Heart right ventricle (tissue), 16 donors: ENCODE data around the gene POLRMT. TPM values are rescaled to one million over a fixed set of nuclear protein-coding genes. Genes with fewer than 3 reads are reported as not detected.

Experiments used
- ATAC-seq, 8 donors: fragments of 200-7000 bp; cut with Tn5 transposase; one replicate each; pipeline ENCODE4 v1.9.1; 2020; ENCODE audit warnings: mild to moderate bottlenecking in 8 of 8, moderate library complexity in 8 of 8, moderate number of reproducible peaks in 1 of 8
- DNase-seq, 2 donors: peaks; one replicate each; pipeline ENCODE4 v3.0.0-alpha.2; 2020
- H3K27ac ChIP-seq, 10 donors: fragments of 200-600 bp; sonication (generic) in 2 of 10; one replicate each; pipeline versions ENCODE4 v1.5.0 to v1.8.0; 2020 to 2022; ENCODE audit warnings: mild to moderate bottlenecking in 3 of 10
- H3K27me3 ChIP-seq, 7 donors: fragments of 200-600 bp; one replicate each; pipeline ENCODE4 v1.8.0; 2021 to 2022; ENCODE audit warnings: mild to moderate bottlenecking in 2 of 7
- H3K36me3 ChIP-seq, 9 donors: fragments of 200-600 bp; sonication (generic) in 1 of 9; one replicate each; pipeline versions ENCODE4 v1.5.0 to v1.8.0; 2020 to 2022; ENCODE audit warnings: mild to moderate bottlenecking in 2 of 9
- H3K4me1 ChIP-seq, 9 donors: fragments of 200-600 bp; sonication (generic) in 1 of 9; one replicate each; pipeline versions ENCODE4 v1.5.0 to v1.8.0; 2020 to 2022; ENCODE audit warnings: mild to moderate bottlenecking in 4 of 9
- H3K4me3 ChIP-seq, 10 donors: fragments of 200-600 bp; sonication (generic) in 2 of 10; one replicate each; pipeline versions ENCODE4 v1.5.0 to v1.8.0; 2020 to 2022; ENCODE audit warnings: mild to moderate bottlenecking in 7 of 10, moderate library complexity in 2 of 10
- H3K9me3 ChIP-seq, 11 donors: fragments of 200-600 bp in 10 of 11; sonication (generic) in 2 of 11; one replicate each; pipeline versions ENCODE4 v1.5.0 to v1.8.0; 2013 to 2022; ENCODE audit warnings: mild to moderate bottlenecking in 2 of 11, control low read depth in 1 of 11, moderate library complexity in 1 of 11
- CTCF ChIP-seq, 9 donors: fragments of 200-600 bp; sonication (generic) in 2 of 9; IDR thresholded peaks; one replicate each; pipeline versions ENCODE4 v1.5.0 to v1.8.0; 2021 to 2022; ENCODE audit warnings: antibody characterized with exemption in 9 of 9, mild to moderate bottlenecking in 5 of 9, moderate library complexity in 1 of 9
- WGBS, 2 donors: extraction: QIAGEN DNeasy Blood & Tissue Kit; methylation state at CpG; one replicate each; pipeline ENCODE4 v1.1.7; 2013; ENCODE audit warnings: inconsistent platforms in 1 of 2; 5-methylcytosine and 5-hydroxymethylcytosine counted together
- intact Hi-C, 10 donors: fragments of 100-400 bp; cut with DNase I; formaldehyde crosslinking; loops; one replicate each; pipeline versions ENCODE4 v1.11.1 to v1.14.2; 2022
- polyA plus RNA-seq, 2 donors: library from polyadenylated mRNA; stranded (reverse); fragments of 200-250 nt; gene quantifications; one replicate each; pipeline ENCODE4 v1.2.3, GENCODE V29; 2013
- total RNA-seq, 10 donors: library from RNA; stranded (reverse); fragmentation: NEBNext Ultra II Directional in 3 of 10; extraction: Animal tissue kit (Norgen Biotek cat#: 25700) in 3 of 10; gene quantifications; one replicate each; pipeline versions ENCODE4 v1.2.1 to v1.2.4, GENCODE V29; 2021 to 2023
- donor health status: Arrhythmogenic right ventricular cardiomyopathy.
- donor health status: ischemic (EF 13 %, LVEDD 7.1; RV severe dilation, severe dysfunction).
- donor health status: healthy with polysubstance abuse.
- donor health status: DM: no; HTN: yes; CAD: no.
- donor health status: DM: no; HTN: no; CAD: no.
- donor health status: ischemic (EF 25% LVEDD 6.9; RV normal size, moderate dysfunction).
- donor health status: ischemic (EF 25% LVEDD 5.7; RV mildly dilated, moderate dysfunction).
- donor health status: healthy.
- donor health status: DM: yes; HTN: yes; CAD: no.
- donor health status: Ischemic cardiomyopathy.
- donor health status: ischemic (EF 35%, LVEDD 5.7; RV mildly dilated, moderate dysfunction).
- donor health status: nonischemic (EF 11% LVEDD 7.7; RV severe dilation, severe dysfunction).
- donor health status: DM: yes; HTN: yes; CAD: no.
- donor health status: PGD.
- donor health status: ischemic (EF 29% LVEDD 5.4; RV normal size, mild dysfunction).
- donor health status: nonischemic (EF 23%, LVEDD 6.1; RV moderate dilation, normal function).

POLRMT gene
- total and polyA plus RNA-seq, 12 donors, result 37.2 to 159 (median 45.3) TPM

GRCh38 chr19:656751-657559 is 23.6 kb upstream of the POLRMT start:
- no peak for ATAC-seq
- H3K27me3 ChIP-seq, result no peaks in the 10 kb centered on the region
- intact Hi-C loops, result loop anchor here in 1 of 10 donors (5.0 kb wide), 1 partner anchor 70 kb away; the partner anchor contains the start of gene HCN2
- H3K27ac ChIP-seq, result peak overlapping the region in 1 of 10 donors; percentile 97
- peaks cover 0 to 56% (median 6%) of the 10 kb centered on the region in 9 donors for H3K36me3 ChIP-seq
- H3K4me1 ChIP-seq, result peaks cover 38 to 61% (median 53%) of the 10 kb centered on the region in 9 donors
- WGBS, 2 donors, result 86 to 89% methylated on average over 43 of the region's 43 CpGs
- TF ChIP-seq CTCF (IDR thresholded peaks at IDR 0.05), result no peak
- no peaks in the 10 kb centered on the region for H3K9me3 ChIP-seq
- peak in 1 of 2 donors; percentile 12 for DNase-seq
- H3K4me3 ChIP-seq, result no peak overlapping the region

DNA sequence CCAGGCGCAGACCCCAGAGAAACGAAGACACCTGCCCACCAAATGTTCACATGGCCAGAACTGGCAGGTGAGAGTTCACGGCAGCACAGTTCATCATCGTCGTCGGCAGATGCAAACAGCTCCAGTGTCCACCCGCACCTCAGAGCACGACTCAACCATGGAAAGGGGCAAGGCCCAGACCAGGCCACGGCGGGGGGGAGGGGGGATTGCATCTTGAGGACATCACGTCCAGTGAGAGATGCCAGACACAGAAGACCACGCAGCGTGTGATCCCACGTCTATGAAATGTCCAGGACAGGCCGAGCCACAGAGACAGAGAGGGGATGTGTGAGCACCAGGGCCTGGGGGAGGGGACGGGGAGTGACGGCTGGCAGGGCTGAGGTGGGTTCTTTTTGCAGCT is 22.4 kb upstream of the POLRMT start:
- Histone ChIP-seq H3K27ac (no peak overlapping the region), H3K27me3 (no peaks in the 10 kb centered on the region), H3K4me3 (no peak overlapping the region), H3K4me1 (peaks cover 33 to 49% (median 41%) of the 10 kb centered on the region in 9 donors), H3K9me3 (no peaks in the 10 kb centered on the region), H3K36me3 (peaks cover 0 to 68% (median 17%) of the 10 kb centered on the region in 9 donors)
- TF ChIP-seq CTCF (IDR thresholded peaks at IDR 0.05), result no peak
- WGBS, 2 donors, result 77% methylated on average over 17 of the region's 17 CpGs
- no peak for ATAC-seq
- intact Hi-C loops, result loop anchor here in 1 of 10 donors (5.0 kb wide), 1 partner anchor 68 kb away; the partner anchor contains the start of gene HCN2
- peak in 1 of 2 donors; percentile 11 for DNase-seq

DNA sequence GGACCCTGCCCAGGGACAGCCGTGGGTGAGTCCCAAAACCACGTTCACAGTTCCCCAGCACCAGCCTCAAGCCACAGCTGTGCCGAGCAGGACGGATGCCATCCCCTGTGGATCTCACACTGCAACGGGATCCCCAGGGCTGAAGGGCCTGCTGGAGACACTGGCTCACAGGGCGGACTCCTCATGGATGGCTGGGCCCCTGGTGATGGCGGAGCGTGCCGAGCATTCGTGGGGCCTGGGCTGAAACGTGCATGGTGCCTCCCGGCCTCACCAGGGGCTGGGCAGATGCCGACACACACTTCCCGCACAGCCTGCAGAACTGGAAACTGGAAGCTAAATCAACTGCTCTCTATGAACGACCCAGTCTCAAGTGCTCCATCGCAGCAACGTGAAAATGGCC is 20.1 kb upstream of the POLRMT start:
- Histone ChIP-seq H3K27ac (no peak overlapping the region), H3K4me3 (no peak overlapping the region), H3K4me1 (peaks cover 15 to 26% (median 18%) of the 10 kb centered on the region in 9 donors), H3K36me3 (peaks cover 5 to 84% (median 26%) of the 10 kb centered on the region in 9 donors), H3K9me3 (no peaks in the 10 kb centered on the region), H3K27me3 (no peaks in the 10 kb centered on the region)
- ATAC-seq (no peak), DNase-seq (peak in 1 of 2 donors; percentile 9)
- intact Hi-C loops, result no loop called here
- 91 to 94% methylated on average over 17 of the region's 17 CpGs for WGBS, 2 donors
- no peak for TF ChIP-seq CTCF (IDR thresholded peaks at IDR 0.05)

DNA sequence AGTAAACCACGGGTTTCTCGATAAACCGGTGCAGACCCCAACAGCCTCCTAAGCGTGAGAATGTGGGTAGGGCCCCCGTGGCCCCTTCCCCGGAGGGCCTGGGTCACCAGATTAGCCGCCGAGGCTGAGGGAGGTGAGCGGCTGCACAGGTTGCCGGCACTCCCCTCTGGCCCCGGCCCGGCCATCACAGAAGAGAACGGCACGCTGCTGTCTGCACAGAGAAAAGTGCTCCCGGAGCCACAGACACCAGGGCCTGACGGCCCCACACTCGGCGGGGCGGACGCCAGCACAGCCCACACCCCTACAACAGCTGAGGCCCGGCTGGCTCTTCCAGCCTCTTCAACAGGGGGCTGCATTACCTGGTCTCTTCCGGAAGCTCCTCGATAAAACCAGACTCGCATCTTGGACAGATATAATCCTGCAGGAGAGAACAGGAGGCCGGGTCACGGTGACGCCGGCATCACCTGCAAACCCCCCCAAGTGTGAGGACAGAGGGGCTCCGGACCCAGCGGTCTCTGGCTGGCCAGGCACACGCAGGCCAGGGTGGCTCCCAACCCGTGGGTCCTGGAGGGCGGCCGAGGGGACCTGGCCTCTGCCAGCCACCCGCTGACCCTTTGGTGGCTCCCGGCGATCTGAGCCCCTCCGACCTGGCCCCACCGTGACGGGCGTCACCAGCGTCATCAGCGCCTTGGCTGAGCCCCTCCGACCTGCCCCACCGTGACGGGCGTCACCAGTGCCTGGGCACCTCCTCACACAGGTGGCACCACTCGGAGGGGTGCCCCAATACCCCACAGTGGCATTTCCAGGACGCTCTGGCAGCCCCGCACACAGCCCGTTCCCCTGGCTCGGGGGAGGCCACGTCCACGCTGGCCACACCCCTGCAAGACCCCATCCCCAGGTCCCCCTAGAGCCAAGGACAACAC is 19.4 kb upstream of the POLRMT start:
- intact Hi-C loops, result no loop called here
- Histone ChIP-seq H3K27me3 (no peaks in the 10 kb centered on the region), H3K36me3 (peaks cover 5 to 84% (median 31%) of the 10 kb centered on the region in 9 donors), H3K9me3 (no peaks in the 10 kb centered on the region), H3K27ac (no peak overlapping the region), H3K4me1 (peaks cover 8 to 19% (median 11%) of the 10 kb centered on the region in 9 donors), H3K4me3 (no peak overlapping the region)
- WGBS, 2 donors, result 92 to 94% methylated on average over 54 of the region's 54 CpGs
- ATAC-seq (no peak), DNase-seq (no peak)
- TF ChIP-seq CTCF (IDR thresholded peaks at IDR 0.05), result no peak
